Measurements from ENCODE around the gene SLC9A3. TPM values are rescaled to one million over a fixed set of nuclear protein-coding genes. Genes with fewer than 3 reads are reported as not detected.

SLC9A3 gene
- polyA plus RNA-seq, 3 donors, result 42.2 to 47.4 (median 42.9) TPM

GRCh38 chr5:473551-474192 is 50.6 kb downstream of the SLC9A3 start:
- DNase-seq (ENCODE audit: extremely low read depth in 1 of 11, low read depth in 9 of 11, low spot score in 4 of 11), result peak in 1 of 11 donors; percentile 27

GRCh38 chr5:472656-473550 is 51.3 kb downstream of the SLC9A3 start:
- DNase-seq (ENCODE audit: extremely low read depth in 1 of 11, low read depth in 9 of 11, low spot score in 4 of 11), result peak in 10 of 11 donors; percentile 49 to 79 (median 68)

- no peak for DNase-seq (ENCODE audit: extremely low read depth in 1 of 11, low read depth in 9 of 11, low spot score in 4 of 11)
Measured at GRCh38 chr5:472076-472655, 52.1 kb downstream of the SLC9A3 start.

GRCh38 chr5:471750-472058 is 52.5 kb downstream of the SLC9A3 start:
- DNase-seq (ENCODE audit: extremely low read depth in 1 of 11, low read depth in 9 of 11, low spot score in 4 of 11), result no peak

DNA sequence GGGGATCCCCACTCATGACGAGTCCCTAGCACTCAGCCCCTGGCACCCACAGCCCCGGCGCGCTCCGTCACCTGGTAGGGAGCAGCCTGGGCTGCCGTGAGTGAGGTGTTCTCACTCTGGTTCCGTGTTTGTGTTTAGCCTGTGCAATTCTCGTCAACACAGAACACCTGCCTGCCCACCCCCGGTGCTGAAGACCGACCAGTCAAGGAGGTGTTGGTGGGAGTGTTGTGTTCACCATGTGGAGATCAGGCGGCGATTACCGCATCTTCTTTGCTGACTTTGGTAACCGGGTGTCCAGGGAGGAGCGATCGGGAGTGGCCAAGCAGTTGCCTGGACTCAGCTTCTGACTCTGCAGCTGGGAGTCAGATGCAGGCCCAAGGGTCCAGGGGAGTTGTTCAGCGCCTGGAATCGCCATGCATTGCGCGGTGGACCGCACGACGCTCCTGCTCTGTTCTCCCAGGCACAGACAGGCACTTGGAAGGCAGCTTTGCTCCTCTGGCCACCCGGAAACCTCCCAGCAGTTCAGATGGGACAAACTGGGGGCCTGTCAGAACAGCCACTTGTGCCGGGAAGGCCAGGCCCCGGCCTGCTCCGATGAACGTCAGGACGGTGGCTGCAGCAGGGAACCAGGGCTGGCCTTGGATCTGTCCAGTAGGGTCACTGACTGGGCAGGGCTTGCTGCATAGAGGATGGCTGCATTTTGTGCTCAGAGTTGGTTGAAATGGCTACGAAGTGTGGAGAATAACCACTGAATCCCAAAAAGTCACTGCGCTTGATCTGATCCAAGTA is 53.1 kb downstream of the SLC9A3 start:
- no peak for DNase-seq (ENCODE audit: extremely low read depth in 1 of 11, low read depth in 9 of 11, low spot score in 4 of 11)

GRCh38 chr5:469752-470483 is 54.3 kb downstream of the SLC9A3 start:
- DNase-seq (ENCODE audit: extremely low read depth in 1 of 11, low read depth in 9 of 11, low spot score in 4 of 11), result no peak

DNA sequence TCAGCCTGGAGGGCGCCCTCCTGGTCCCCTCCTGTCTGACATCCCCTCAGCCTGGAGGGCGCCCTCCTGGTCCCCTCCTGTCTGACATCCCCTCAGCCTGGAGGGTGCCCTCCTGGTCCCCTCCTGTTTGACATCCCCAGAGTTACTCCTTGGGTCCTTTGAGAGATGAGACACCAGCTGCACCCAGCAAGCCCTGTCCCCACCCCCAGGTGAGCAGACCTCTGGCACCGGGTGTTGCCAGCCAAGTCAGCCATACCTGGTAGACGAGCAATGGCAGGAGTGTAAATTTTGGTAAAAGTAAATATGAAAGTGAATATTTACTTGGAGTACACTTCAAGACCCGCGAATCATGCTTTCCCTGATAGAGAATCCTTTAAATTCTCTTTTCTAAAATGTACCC is 55.8 kb downstream of the SLC9A3 start:
- DNase-seq (ENCODE audit: extremely low read depth in 1 of 11, low read depth in 9 of 11, low spot score in 4 of 11), result no peak

GRCh38 chr5:466661-467310 is 57.5 kb downstream of the SLC9A3 start:
- no peak for DNase-seq (ENCODE audit: extremely low read depth in 1 of 11, low read depth in 9 of 11, low spot score in 4 of 11)

DNA sequence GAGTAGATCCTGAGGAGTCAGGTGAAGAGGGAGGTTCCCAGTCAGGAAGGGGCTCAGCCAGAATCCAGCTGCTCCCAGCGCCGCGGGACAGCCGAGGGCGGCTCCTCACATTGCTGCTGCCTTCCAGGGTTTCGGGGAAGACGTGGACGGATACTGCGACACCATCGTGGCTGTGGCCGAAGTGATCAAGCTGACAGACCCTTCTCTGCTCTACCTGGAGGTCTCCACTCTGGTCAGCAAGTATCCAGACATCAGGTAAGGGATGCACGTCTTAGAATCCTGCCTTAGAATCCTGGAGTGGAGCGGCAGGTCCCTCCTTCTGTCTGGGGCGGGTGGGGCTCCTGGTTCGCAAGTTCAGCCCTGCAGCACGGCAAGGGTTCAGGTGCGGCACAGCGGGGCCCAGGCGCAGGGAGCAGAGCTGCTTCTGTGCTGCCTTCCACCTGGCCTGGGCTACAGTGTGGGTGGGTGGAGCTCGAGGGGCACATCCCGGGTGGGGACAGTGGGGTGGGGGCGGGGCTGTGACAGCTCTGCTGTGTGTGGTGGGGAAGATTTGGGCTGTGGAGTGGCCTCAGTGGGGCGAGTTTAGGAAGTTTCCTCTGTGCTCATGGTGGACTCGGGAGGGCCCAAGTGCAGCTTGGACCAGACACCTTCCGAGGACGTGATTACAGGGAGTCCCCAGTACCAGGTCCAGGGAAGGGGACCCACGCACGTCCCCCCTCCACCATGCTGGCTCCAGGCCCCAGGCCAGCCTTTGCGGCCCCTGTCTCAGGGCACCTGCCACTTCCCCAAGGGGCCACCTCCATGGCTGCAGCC is 58.5 kb downstream of the SLC9A3 start:
- DNase-seq (ENCODE audit: extremely low read depth in 1 of 11, low read depth in 9 of 11, low spot score in 4 of 11), result no peak

GRCh38 chr5:464843-465590 is 59.2 kb downstream of the SLC9A3 start:
- DNase-seq (ENCODE audit: extremely low read depth in 1 of 11, low read depth in 9 of 11, low spot score in 4 of 11), result no peak

DNA sequence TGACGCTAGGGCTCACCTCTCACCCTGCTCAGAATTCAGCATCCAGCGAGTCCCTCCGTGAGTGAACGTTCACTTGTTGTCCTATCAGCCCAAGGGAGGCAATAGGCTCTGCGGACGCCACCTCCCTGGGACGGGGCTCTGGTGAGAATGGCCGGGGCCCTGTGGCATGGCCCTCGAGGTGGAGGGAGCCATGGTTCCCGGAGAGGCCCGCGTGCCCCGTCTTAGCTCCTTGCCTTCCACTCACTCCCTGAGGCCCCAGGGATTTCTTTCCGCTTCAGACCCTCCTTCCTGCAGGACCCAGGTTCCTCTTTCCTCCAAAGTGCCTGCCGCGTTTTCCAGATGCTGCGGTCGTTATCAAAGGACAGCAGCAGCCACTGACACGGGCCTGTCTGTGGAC is 59.8 kb downstream of the SLC9A3 start:
- DNase-seq (ENCODE audit: extremely low read depth in 1 of 11, low read depth in 9 of 11, low spot score in 4 of 11), result no peak

DNA sequence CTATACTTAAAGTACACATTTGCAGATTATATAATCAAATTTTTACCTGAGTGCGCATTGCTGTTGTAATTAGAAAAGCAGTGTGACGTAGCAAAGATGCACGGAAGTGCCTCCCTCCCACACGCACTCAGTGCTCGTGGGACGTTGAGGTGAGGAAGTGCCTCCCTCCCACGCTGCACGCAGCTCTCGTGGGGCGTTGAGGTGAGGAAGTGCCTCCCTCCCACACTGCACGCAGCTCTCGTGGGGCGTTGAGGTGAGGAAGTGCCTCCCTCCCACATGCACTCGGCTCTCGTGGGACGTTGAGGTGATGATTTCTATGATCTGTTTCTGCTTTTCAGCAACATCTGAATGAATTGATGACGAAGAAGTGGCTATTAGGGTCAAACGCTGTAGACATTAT is 60.3 kb downstream of the SLC9A3 start:
- no peak for DNase-seq (ENCODE audit: extremely low read depth in 1 of 11, low read depth in 9 of 11, low spot score in 4 of 11)

GRCh38 chr5:463301-463700 is 60.9 kb downstream of the SLC9A3 start:
- DNase-seq (ENCODE audit: extremely low read depth in 1 of 11, low read depth in 9 of 11, low spot score in 4 of 11), result no peak

DNA sequence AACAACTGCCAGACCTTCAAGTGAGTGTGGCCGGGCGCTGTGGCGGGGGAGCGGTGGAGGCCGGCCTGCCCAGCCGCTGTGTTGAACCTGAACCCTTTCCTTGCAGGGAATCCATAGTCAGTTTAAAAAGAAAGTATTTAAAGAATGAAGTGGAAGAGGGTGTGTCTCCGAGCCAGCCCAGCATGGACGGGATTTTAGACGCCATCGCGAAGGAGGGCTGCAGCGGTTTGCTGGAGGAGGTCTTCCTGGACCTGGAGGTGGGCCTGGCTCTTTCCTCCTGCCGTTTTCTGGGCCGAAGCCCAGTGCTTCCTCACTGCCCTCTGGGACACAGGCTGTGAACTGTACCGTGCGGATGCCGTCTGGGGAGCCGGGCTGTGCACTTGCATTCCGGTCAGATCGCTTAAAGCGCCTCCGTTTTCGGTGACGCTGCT is 62.2 kb downstream of the SLC9A3 start:
- DNase-seq (ENCODE audit: extremely low read depth in 1 of 11, low read depth in 9 of 11, low spot score in 4 of 11), result no peak

DNA sequence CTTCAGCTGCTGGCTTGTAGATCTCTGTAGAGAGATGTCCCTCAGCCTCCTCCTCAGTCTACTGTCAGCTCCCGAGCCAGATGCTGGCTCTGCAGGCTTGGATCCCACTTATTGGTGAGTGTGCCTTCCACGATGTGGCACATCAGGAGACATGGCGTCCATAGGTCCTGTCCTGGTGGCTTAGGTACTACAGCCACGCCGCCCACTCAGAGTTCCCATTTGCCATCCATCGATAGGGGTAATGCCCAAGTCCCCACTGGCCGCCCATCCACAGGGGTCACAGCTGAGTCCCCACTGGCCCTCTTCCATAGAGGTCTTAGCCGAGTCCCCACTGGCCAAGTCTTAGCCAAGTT is 64.0 kb downstream of the SLC9A3 start:
- no peak for DNase-seq (ENCODE audit: extremely low read depth in 1 of 11, low read depth in 9 of 11, low spot score in 4 of 11)

GRCh38 chr5:459562-460272 is 64.5 kb downstream of the SLC9A3 start:
- no peak for DNase-seq (ENCODE audit: extremely low read depth in 1 of 11, low read depth in 9 of 11, low spot score in 4 of 11)
